NCI-H2171 (cell line): Measurements from ENCODE around the gene RAB3B.
A peak's percentile ranks its signal among the peaks of the same experiment; 100 is the strongest.
"Not testable (repeated sequence)": the region's sequence is repeated elsewhere in the genome, so short reads cannot be mapped to it uniquely, and the experiment has no call there.

Experiments
- DNase-seq: peaks from one replicate; lab custom pipeline; 2025; lab: John Stamatoyannopoulos, UW

The RAB3B gene

GRCh38 chr1:51989582-51990477 is 670 bp downstream of the RAB3B start:
- no peak for DNase-seq

DNA sequence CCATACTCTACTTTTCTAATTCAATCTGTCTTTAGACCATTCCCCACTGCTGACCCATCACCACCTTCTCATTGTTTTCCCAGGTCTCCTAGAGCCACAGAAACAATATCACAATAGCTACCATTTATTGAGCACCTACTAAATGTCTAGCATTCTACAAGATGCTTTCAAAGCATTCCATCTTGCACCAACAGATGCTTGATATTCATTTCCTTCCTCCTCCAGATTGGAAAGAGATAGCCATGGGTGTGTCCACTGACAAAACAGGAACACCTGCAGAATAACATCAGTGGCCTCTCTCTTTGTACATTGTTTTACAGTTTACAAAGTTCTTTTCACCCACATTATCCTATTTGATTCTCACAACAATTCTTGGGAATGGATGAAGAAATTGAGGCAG is 2.2 kb downstream of the RAB3B start:
- DNase-seq = no peak

DNA sequence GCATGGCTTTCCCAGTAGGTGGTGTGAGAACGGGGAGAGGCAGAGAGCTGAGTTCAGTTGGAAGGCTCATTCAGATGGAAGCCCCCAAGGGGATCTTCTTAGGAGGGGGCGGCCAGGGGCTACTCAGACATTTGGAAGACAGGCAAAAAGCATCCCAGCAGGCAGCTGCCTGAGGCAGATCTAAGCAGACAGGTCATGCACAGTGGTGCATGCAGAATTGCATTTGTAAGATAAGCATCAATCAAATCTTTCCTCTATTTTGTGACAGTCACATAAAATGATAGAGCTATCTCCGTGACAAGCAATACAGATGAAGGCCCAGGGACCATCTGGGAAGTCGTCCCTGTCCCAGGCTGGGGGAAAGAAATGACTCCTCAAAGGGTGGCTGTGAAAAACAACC is 3.8 kb downstream of the RAB3B start:
- DNase-seq = no peak

- DNase-seq = no peak
Observed at GRCh38 chr1:51982161-51982560, 8.3 kb downstream of the RAB3B start.

DNA sequence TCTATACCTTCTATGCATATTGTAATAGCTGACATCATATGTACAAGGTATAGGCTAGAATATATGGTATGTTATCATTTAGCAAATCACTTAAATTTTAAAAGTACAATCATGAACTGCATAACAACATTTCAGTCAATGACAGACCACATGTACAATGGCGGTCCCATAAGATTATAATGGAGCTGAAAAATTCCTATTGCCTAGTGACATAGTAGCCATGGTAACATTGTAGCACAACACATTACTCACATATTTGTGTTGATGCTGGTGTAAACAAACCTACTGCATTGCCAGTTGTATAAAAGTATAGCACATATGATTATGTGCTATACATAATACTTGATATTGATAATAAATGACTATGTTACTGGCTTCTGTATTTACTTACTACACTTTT is 8.9 kb downstream of the RAB3B start:
- no peak for DNase-seq

GRCh38 chr1:51978099-51978498 is 12.4 kb downstream of the RAB3B start:
- DNase-seq = no peak

DNA sequence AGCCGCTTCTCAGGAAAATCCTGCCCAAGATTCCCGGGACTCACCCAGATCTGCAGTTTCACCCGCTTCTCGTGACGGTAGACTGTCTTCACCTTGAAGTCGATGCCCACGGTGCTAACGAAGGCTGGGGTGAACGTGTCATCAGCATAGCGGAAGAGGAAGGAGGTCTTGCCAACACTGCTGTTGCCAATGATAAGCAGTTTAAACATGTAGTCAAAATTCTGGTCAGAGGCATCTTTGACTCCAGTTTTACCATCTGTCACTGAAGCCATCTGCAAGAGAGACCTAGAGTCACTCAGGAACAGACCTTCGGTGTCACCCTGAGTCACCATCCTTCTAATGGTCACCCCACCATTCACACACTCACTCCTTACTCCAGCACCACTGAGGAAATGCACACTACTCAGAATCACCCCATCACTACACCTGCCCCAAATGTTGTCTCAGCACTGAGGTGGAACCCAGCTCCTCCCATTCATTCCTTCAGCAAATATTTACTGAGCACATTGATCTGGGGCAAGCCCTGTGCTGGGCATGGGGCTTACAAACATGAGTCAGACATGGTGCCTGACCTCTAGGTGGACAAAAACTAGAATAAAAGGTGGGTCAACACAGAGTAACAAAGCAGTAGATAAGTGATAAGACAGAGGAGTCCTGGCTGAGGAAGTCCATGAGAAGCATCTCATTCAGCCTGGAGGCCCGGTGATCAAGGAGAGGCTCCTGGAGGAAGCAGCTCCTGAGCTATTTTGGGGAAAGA is 13.5 kb downstream of the RAB3B start:
- no peak for DNase-seq

- DNase-seq = no peak
Observed at GRCh38 chr1:51973587-51974474, 16.7 kb downstream of the RAB3B start.

DNA sequence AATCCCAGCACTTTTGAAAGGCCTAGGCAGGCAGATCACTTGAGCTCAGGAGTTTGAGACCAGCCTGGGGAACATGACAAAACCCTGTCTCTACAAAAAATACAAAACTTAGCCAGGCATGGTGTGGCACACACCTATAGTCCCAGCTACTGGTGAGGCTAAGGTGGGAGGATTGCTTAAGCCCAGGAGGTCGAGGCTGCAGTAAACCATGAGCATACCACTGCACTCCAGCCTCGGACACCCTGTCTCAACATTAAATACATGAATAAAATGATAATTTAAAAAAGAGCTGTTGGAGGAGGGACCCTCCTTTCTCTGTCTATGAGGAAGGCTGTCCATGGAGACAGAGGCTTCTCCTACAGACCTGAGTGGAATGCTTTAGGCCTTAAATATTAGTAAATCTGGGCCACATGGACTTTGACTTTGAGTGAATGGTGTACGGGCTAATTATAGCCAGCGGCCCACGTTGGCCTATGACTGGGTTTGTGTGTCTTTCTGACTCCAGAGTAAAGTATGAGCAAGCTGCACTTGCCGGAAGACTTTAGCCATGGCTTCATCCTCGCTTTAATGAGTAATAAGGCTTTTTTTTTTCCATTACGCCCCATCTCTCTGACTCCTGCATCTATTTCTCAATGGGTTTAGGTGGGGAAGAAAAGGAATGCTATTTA is 21.3 kb downstream of the RAB3B start:
- DNase-seq = no peak

GRCh38 chr1:51968632-51969031 is 21.9 kb downstream of the RAB3B start:
- DNase-seq = no peak

DNA sequence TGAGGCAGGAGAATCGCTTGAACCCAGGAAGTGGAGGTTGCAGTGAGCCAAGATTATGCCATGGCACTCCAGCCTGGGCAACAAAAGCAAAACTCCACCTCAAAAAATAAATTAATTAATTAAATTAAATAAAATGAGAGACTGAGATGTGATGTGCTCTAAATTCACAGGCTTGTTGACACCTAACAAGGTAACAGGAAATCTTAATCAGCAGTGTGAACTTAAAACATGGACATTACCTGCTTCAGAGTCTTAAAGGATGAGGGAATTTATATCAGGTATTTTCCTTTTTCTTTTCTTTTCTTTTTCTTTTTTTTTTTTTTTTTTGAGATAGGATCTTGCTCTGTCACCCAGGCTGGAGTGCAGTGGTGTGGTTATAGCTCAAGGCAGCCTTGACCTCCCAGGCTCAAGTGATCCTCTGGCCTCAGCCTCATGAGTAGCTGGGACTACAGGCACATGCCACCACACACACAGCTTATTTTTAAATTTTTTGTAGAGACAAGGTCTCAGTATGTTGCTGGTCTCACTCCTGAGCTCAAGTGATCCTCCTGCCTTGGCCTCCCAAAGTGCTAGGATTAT is 23.2 kb downstream of the RAB3B start:
- not testable (repeated sequence) for DNase-seq

GRCh38 chr1:51966559-51966958 is 23.9 kb downstream of the RAB3B start:
- no peak for DNase-seq

DNA sequence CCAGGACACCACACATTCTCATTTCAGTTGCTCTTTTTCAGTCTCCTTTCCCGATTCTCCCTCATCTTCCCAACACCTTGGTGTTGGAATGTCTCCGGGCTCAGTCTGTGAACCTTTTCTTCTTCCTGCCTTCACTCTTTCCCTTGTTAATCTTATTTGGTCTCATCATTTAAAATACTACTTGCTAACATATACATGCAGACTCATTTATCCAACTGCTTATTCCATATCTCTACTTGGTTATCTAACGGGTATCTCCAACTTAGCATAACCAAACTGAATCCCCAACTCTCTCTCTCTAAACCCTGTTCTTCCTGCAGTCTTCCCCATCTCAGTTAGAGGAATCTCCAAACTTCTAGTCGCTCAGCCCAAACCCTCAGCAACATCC is 26.2 kb downstream of the RAB3B start:
- no peak for DNase-seq

GRCh38 chr1:51963592-51964308 is 26.8 kb downstream of the RAB3B start:
- peak; percentile 54 for DNase-seq

GRCh38 chr1:51962486-51963356 is 27.8 kb downstream of the RAB3B start:
- no peak for DNase-seq

DNA sequence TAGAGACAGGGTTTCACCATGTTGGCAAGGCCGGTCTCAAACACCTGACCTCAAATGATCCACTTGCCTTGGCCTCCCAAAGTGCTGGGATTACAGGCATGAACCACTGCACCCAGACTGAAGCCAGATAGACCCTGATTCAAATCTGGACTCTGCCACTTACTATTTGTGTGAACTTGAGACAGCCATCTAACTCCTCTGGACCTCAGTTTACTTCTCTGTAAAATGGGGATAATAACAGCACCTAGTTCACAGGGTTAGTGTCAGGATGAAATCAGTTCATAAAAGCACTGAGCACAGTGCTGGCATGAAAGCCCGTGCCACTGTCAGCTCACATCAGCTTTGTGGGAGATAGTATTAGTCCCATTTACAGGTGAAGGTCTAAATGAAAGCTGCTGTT is 28.5 kb downstream of the RAB3B start:
- no peak for DNase-seq

- DNase-seq = no peak
Observed at GRCh38 chr1:51961231-51961630, 29.3 kb downstream of the RAB3B start.

- DNase-seq = peak; percentile 49
Observed at GRCh38 chr1:51960262-51960661, 30.2 kb downstream of the RAB3B start.

GRCh38 chr1:51958824-51959223 is 31.7 kb downstream of the RAB3B start:
- no peak for DNase-seq

- no peak for DNase-seq
Observed at GRCh38 chr1:51957618-51958017, 32.9 kb downstream of the RAB3B start.
